ENCODE results near the gene FRAS1.
"Not testable (repeated sequence)": the region's sequence is repeated elsewhere in the genome, so short reads cannot be mapped to it uniquely, and the experiment has no call there.

Gene FRAS1

DNA sequence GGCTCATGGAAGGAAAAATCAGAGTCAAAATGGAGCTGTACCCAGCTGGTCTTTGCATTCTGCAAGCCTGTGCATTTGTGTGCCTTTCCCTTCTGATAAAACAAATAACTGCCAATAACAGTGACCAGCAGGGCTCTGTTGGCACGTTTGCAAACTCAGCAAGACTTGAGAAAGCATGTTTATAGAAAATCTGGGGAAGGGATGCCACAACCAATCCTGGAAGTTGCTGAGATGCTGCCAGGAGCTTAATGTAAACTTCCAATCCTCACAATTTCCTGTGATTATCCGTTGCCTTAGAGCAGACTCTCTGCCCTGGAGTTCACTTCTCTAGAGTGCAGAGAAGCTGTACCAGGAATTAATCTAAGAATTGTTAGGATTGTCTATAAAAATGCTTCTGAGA, 487.6 kb downstream of the FRAS1 start:
- H3K4me3 ChIP-seq (ENCODE audit: low read depth, low read length), result no peak overlapping the region
- H3K36me3 ChIP-seq (ENCODE audit: control insufficient read depth, insufficient read depth, low read length), result peaks cover 21% of the 10 kb centered on the region
- no peaks in the 10 kb centered on the region for H3K9me3 ChIP-seq (ENCODE audit: control insufficient read depth, insufficient read depth, low read length)
- H3K27ac ChIP-seq (ENCODE audit: low read depth, low read length), result no peak overlapping the region
- peaks cover 3% of the 10 kb centered on the region; the same call in 1 of the 2 replicates for H3K27me3 ChIP-seq (ENCODE audit: control insufficient read depth, insufficient read depth, low read length)
- H3K9ac ChIP-seq (ENCODE audit: low read depth, low read length), result no peak overlapping the region
- H3K4me1 ChIP-seq (ENCODE audit: control insufficient read depth, insufficient read depth, low read length), result 0 out of 2 replicates have a peak, but pooled peaks cover under 1% of the 10 kb centered on the region

- peaks cover 11% of the 10 kb centered on the region for H3K27me3 ChIP-seq (ENCODE audit: control insufficient read depth, insufficient read depth, low read length)
- no peak overlapping the region for H3K9ac ChIP-seq (ENCODE audit: low read depth, low read length)
- peaks cover 13% of the 10 kb centered on the region for H3K36me3 ChIP-seq (ENCODE audit: control insufficient read depth, insufficient read depth, low read length)
- no peaks in the 10 kb centered on the region for H3K9me3 ChIP-seq (ENCODE audit: control insufficient read depth, insufficient read depth, low read length)
- no peak overlapping the region for H3K4me3 ChIP-seq (ENCODE audit: low read depth, low read length)
- peaks cover 8% of the 10 kb centered on the region for H3K4me1 ChIP-seq (ENCODE audit: control insufficient read depth, insufficient read depth, low read length)
- H3K27ac ChIP-seq (ENCODE audit: low read depth, low read length), result no peak overlapping the region
These were observed 488.4 kb downstream of the FRAS1 start for GRCh38 chr4:78545275-78546246.

DNA sequence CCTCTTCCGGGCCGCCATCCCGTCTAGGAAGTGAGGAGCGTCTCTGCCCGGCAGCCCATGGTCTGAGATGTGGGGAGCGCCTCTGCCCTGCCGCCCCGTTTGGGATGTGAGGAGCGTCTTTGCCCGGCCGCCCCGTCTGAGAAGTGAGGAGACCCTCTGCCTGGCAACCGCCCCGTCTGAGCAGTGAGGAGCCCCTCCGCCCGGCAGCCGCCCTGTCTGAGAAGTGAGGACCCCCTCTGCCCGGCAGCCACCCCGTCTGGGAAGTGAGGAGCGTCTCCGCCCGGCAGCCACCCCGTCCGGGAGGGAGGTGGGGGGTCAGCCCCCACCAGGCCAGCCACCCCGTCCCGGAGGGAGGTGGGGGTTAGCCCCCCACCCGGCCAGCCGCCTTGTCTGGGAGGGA, 490.8 kb downstream of the FRAS1 start:
- Histone ChIP-seq H3K4me1 (ENCODE audit: control insufficient read depth, insufficient read depth, low read length) (peaks cover 21% of the 10 kb centered on the region), H3K27me3 (ENCODE audit: control insufficient read depth, insufficient read depth, low read length) (peaks cover 35% of the 10 kb centered on the region)
- H3K9me3 ChIP-seq (ENCODE audit: control insufficient read depth, insufficient read depth, low read length); H3K36me3 ChIP-seq (ENCODE audit: control insufficient read depth, insufficient read depth, low read length); H3K27ac ChIP-seq (ENCODE audit: low read depth, low read length); H3K9ac ChIP-seq (ENCODE audit: low read depth, low read length); H3K4me3 ChIP-seq (ENCODE audit: low read depth, low read length): not testable (repeated sequence)

- Histone ChIP-seq H3K4me1 (ENCODE audit: control insufficient read depth, insufficient read depth, low read length) (peaks cover 31% of the 10 kb centered on the region), H3K27me3 (ENCODE audit: control insufficient read depth, insufficient read depth, low read length) (peaks cover 40% of the 10 kb centered on the region)
- H3K9me3 ChIP-seq (ENCODE audit: control insufficient read depth, insufficient read depth, low read length); H3K27ac ChIP-seq (ENCODE audit: low read depth, low read length); H3K36me3 ChIP-seq (ENCODE audit: control insufficient read depth, insufficient read depth, low read length); H3K9ac ChIP-seq (ENCODE audit: low read depth, low read length); H3K4me3 ChIP-seq (ENCODE audit: low read depth, low read length): not testable (repeated sequence)
These were observed 491.8 kb downstream of the FRAS1 start for GRCh38 chr4:78548889-78549288.

DNA sequence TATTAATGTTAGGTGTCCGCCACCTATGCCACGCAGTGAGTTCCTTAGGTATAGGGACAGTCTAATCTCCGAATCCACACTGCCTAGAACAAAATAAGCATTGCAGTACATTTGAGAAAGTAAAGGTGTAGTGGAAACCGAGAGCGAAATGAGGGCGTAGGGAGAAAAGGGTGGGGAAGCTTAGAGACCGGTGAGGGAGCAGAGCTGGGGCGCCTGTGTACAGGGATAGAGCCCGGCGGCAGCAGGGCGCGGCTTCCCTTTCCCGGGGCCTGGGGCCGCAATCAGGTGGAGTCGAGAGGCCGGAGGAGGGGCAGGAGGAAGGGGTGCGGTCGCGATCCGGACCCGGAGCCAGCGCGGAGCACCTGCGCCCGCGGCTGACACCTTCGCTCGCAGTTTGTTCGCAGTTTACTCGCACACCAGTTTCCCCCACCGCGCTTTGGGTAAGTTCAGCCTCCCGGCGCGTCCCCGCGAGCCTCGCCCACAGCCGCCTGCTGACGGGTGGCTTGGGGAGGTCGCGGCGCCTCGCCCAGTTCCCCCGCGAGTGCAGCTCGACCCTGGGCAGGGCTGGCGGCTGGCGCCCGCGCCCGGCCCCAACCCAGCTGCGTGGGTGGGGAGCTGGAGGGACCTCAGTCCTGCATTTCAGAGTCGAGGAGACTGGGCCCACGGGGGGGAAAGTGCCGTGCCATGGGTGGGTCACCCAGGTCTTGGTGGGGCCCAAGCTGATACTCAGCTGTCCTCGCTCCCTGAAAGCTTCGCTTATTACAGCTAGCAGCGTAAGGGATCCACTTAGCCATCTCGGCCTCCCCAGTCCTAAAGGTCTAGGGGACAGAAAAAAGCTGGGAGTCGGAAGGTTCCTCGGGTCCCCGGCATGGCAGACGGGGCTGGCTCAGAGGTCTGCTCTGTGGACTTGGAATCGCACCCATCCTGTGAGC, 494.6 kb downstream of the FRAS1 start, which contains the start of gene ANXA3:
Gene ANXA3 (plus strand): TSS at position 351 of the 932 bp plus-strand sequence. CDS start 2,704 bp downstream, outside the sequence.
- Histone ChIP-seq H3K4me3 (ENCODE audit: low read depth, low read length) (peak within 1 kb of the TSS; percentile 77), H3K27me3 (ENCODE audit: control insufficient read depth, insufficient read depth, low read length) (peaks cover 40% of the 10 kb centered on the region), H3K9ac (ENCODE audit: low read depth, low read length) (peak within 1 kb of the TSS; percentile 85), H3K4me1 (ENCODE audit: control insufficient read depth, insufficient read depth, low read length) (peaks cover 32% of the 10 kb centered on the region), H3K27ac (ENCODE audit: low read depth, low read length) (peak within 1 kb of the TSS; percentile 95), H3K9me3 (ENCODE audit: control insufficient read depth, insufficient read depth, low read length) (no peaks in the 10 kb centered on the region), H3K36me3 (ENCODE audit: control insufficient read depth, insufficient read depth, low read length) (no peaks in the 10 kb centered on the region)

- Histone ChIP-seq H3K27me3 (ENCODE audit: control insufficient read depth, insufficient read depth, low read length) (peaks cover 40% of the 10 kb centered on the region), H3K4me1 (ENCODE audit: control insufficient read depth, insufficient read depth, low read length) (peaks cover 37% of the 10 kb centered on the region), H3K4me3 (ENCODE audit: low read depth, low read length) (peak overlapping the region; percentile 77), H3K9me3 (ENCODE audit: control insufficient read depth, insufficient read depth, low read length) (no peaks in the 10 kb centered on the region), H3K36me3 (ENCODE audit: control insufficient read depth, insufficient read depth, low read length) (no peaks in the 10 kb centered on the region), H3K27ac (ENCODE audit: low read depth, low read length) (peak overlapping the region; percentile 95), H3K9ac (ENCODE audit: low read depth, low read length) (peak overlapping the region; percentile 85)
These were observed 495.4 kb downstream of the FRAS1 start for GRCh38 chr4:78552389-78553042.

DNA sequence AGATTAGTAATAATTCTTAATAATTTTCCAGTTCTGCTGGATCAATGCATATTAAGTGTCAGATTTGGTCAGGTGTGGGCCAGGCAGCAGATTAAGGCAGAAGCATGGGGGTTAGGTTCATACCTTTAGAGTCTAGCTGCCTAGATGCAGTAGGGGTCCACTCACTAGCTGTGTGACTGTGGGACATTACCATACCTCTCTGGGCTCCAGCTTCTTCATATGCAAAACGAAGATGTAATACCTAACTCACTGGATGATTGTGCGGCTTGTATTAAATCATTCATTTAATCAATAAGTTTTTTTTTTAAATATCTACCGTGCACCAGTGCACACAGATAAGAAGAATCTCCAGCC, 495.9 kb downstream of the FRAS1 start:
- no peaks in the 10 kb centered on the region for H3K9me3 ChIP-seq (ENCODE audit: control insufficient read depth, insufficient read depth, low read length)
- peak overlapping the region; percentile 85; the same call in 1 of the 2 replicates for H3K9ac ChIP-seq (ENCODE audit: low read depth, low read length)
- H3K4me1 ChIP-seq (ENCODE audit: control insufficient read depth, insufficient read depth, low read length), result peaks cover 37% of the 10 kb centered on the region
- H3K27me3 ChIP-seq (ENCODE audit: control insufficient read depth, insufficient read depth, low read length), result peaks cover 40% of the 10 kb centered on the region
- peak overlapping the region; percentile 77; the same call in 1 of the 2 replicates for H3K4me3 ChIP-seq (ENCODE audit: low read depth, low read length)
- H3K27ac ChIP-seq (ENCODE audit: low read depth, low read length), result peak overlapping the region; percentile 95
- no peaks in the 10 kb centered on the region for H3K36me3 ChIP-seq (ENCODE audit: control insufficient read depth, insufficient read depth, low read length)

DNA sequence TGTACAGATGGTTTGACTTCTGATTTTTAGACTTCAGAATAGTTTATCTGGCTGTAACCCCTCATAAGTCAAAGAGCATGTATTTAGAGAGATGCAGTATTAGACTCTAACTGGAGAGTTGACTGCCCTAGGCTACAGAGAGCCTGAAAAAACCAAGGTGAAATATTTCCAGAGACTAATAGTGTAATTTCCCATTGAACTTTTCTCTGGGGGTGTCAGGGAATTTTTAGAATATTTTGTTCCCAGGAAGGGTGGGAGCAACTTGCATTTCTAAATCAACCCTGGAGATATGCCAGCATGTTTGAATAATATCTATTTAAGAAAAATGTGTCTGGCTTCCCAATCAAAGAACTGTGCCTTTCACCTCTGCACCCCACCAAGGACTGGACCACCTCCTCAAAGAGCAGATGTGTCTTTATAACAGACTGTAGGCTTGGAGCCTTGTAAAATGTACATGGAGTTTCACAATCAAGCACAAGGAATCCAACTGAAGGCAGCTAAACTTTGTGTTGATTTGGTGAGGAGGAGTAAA, 496.5 kb downstream of the FRAS1 start:
- H3K4me3 ChIP-seq (ENCODE audit: low read depth, low read length), result no peak overlapping the region
- no peaks in the 10 kb centered on the region for H3K36me3 ChIP-seq (ENCODE audit: control insufficient read depth, insufficient read depth, low read length)
- H3K9me3 ChIP-seq (ENCODE audit: control insufficient read depth, insufficient read depth, low read length), result no peaks in the 10 kb centered on the region
- peak overlapping the region; percentile 10 for H3K27ac ChIP-seq (ENCODE audit: low read depth, low read length)
- H3K27me3 ChIP-seq (ENCODE audit: control insufficient read depth, insufficient read depth, low read length), result peaks cover 40% of the 10 kb centered on the region
- H3K4me1 ChIP-seq (ENCODE audit: control insufficient read depth, insufficient read depth, low read length), result peaks cover 37% of the 10 kb centered on the region
- no peak overlapping the region for H3K9ac ChIP-seq (ENCODE audit: low read depth, low read length)

DNA sequence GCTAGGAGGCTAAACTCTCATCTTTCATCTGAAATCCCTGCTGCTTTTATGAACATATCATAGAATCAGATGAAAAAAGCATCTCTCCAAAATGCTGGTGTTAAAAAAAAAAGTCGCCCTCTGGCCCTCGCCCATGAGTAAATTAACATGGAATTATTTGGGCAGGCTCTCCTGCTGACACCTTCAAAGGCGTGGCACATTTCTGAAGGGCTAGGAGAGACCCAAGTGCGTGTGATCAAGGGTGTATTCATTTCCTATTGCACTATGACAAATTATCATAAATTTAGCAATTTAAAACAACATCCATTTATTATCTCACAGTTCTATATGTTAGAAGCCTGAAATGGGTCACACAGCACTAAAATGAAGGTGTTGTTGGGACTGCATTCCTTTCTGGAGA, 499.5 kb downstream of the FRAS1 start:
- H3K9me3 ChIP-seq (ENCODE audit: control insufficient read depth, insufficient read depth, low read length), result no peaks in the 10 kb centered on the region
- no peak overlapping the region for H3K9ac ChIP-seq (ENCODE audit: low read depth, low read length)
- no peak overlapping the region for H3K27ac ChIP-seq (ENCODE audit: low read depth, low read length)
- peaks cover 37% of the 10 kb centered on the region for H3K4me1 ChIP-seq (ENCODE audit: control insufficient read depth, insufficient read depth, low read length)
- no peaks in the 10 kb centered on the region for H3K36me3 ChIP-seq (ENCODE audit: control insufficient read depth, insufficient read depth, low read length)
- no peak overlapping the region for H3K4me3 ChIP-seq (ENCODE audit: low read depth, low read length)
- peaks cover 17% of the 10 kb centered on the region for H3K27me3 ChIP-seq (ENCODE audit: control insufficient read depth, insufficient read depth, low read length)

GRCh38 chr4:78557841-78558240, 500.7 kb downstream of the FRAS1 start:
- Histone ChIP-seq H3K4me1 (ENCODE audit: control insufficient read depth, insufficient read depth, low read length) (peaks cover 45% of the 10 kb centered on the region), H3K27me3 (ENCODE audit: control insufficient read depth, insufficient read depth, low read length) (peaks cover 5% of the 10 kb centered on the region), H3K36me3 (ENCODE audit: control insufficient read depth, insufficient read depth, low read length) (no peaks in the 10 kb centered on the region), H3K4me3 (ENCODE audit: low read depth, low read length) (no peak overlapping the region), H3K27ac (ENCODE audit: low read depth, low read length) (no peak overlapping the region), H3K9ac (ENCODE audit: low read depth, low read length) (no peak overlapping the region), H3K9me3 (ENCODE audit: control insufficient read depth, insufficient read depth, low read length) (no peaks in the 10 kb centered on the region)

All from HUES48 (cell line).